KBM-7 (cell line): ENCODE results near the gene SOST.

ENCODE experiments used
- DNase-seq: peaks from one replicate; pipeline ENCODE4 v3.0.0-alpha.2; 2015
- in situ Hi-C: fragments of 300-500 bp; cut with MboI; formaldehyde crosslinking; loops from 2 replicates; pipeline ENCODE4 v1.14.3; 2020; ENCODE audit warnings: low sequenced_read_pairs, low pct_unique_long_range_greater_than_20kb, mixed read lengths

SOST gene

DNA sequence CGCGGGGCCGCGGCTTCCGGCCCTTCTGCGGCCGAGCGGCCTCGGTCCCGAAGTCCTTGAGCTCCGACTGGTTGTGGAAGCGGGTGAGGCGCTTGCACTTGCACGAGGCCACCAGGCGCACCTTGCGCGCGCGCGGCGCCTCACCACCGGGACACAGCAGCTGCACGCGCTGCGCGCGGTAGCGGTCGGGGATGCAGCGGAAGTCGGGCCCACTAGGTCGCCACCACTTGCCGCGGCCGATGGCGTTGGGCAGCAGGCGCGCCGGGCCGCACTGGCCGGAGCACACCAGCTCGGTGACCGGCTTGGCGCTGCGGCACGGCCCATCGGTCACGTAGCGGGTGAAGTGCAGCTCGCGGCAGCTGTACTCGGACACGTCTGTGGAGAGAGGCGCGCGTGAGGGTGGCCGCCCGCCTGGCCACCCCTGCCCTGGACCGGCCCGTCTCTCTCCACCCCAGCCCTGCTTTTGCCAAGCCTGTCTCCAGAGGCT is 3.2 kb downstream of the SOST start:
- no peak for DNase-seq
- in situ Hi-C loops, result loop anchor here (10.0 kb wide), 1 partner anchor 61 kb away; no protein-coding TSS in a partner anchor

- in situ Hi-C loops, result loop anchor here (10.0 kb wide), 1 partner anchor 60 kb away; no protein-coding TSS in a partner anchor
- no peak for DNase-seq
These were observed 3.6 kb downstream of the SOST start for GRCh38 chr17:43754947-43755346.

- DNase-seq, result no peak
- in situ Hi-C loops, result loop anchor here (10.0 kb wide), 1 partner anchor 59 kb away; no protein-coding TSS in a partner anchor
These were observed 5.0 kb downstream of the SOST start for GRCh38 chr17:43753493-43754129.

DNA sequence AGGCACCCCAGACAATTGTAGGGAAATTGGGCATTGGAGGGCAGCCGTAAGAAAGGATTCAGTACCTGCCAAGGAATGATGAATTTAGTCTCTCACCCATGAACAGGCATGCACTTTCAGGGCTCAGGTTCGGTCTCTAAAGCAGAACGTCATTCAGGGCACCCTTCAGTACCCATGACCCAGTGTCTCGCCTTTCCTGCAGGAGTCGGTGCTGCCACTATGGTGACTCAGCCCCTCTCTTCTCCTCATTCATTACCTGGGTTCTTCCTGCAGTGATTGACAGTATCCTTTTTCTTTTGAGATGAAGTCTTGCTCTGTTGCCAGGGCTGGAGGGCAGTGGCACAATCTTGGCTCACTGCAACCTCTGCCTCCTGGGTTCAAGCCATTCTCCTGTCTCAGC is 8.4 kb downstream of the SOST start:
- no peak for DNase-seq
- in situ Hi-C loops, result loop anchor here (10.0 kb wide), 1 partner anchor 55 kb away; no protein-coding TSS in a partner anchor

GRCh38 chr17:43745541-43745940 is 13.1 kb downstream of the SOST start:
- in situ Hi-C loops, result no loop called here
- no peak for DNase-seq

DNA sequence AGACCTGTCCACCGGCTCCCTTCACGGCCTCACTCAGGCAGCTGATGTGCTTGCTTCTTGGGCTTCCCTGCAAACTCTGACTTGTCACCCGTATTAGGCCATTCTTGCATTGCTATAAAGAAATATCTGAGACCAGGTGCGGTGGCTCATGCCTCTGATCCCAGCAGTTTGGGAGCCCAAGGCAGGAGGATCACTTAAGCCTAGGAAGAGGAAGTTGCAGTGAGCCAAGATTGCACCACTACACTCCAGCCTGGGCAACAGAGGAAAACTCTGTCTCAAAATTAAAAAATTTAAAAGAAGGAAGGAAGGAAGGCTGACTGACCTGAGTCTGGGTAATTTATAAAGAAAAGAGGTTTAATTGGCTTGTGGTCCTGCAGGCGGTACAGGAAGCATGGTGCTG is 17.0 kb downstream of the SOST start:
- in situ Hi-C loops, result no loop called here
- DNase-seq, result peak; percentile 38

DNA sequence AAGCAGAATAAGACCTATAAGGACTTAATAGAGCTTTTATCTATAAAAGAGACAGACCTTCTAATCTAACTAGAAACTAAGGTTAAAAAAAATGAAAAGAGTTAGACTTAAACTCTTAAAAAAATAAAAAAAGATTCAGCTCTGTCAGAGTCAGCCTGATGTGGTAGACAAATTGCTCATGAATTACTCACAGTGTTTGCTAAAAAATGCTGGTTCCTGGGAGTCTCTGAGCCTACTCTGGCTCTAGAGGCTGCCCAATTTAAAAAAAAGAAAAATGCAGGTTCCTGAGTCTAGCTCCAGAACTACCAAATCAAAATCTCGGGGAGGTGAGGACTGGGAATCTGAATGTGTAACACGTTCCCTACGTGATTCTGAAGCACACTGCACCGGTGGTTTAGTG is 18.1 kb downstream of the SOST start:
- in situ Hi-C loops, result no loop called here
- DNase-seq, result no peak

DNA sequence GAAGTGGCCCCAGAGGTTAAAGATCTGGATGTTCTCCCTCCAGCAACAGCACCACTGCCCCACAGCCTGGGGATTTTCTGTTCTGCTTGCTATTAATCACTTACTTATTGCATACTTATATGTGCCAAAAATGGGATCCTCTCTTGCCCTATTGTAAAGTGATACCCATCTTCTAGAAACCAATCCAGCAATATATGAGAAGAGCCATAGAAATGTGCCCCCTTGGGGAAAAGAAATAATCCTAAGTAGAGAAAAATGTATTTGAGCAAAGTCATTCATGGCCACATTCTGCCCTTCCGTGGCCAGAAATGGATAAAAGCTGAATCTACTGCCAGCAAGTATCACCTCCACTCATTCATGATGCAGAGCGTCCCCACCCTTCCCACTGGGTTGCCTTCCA is 20.9 kb downstream of the SOST start:
- in situ Hi-C loops, result no loop called here
- no peak for DNase-seq

GRCh38 chr17:43736389-43736788 is 22.2 kb downstream of the SOST start:
- DNase-seq, result no peak
- in situ Hi-C loops, result no loop called here

GRCh38 chr17:43734376-43734775 is 24.2 kb downstream of the SOST start:
- in situ Hi-C loops, result no loop called here
- no peak for DNase-seq

- no peak for DNase-seq
- in situ Hi-C loops, result no loop called here
These were observed 24.6 kb downstream of the SOST start for GRCh38 chr17:43733956-43734355.

- DNase-seq, result no peak
- in situ Hi-C loops, result no loop called here
These were observed 25.6 kb downstream of the SOST start for GRCh38 chr17:43732958-43733357.

GRCh38 chr17:43728081-43728480 is 30.5 kb downstream of the SOST start:
- DNase-seq, result no peak
- in situ Hi-C loops, result no loop called here

DNA sequence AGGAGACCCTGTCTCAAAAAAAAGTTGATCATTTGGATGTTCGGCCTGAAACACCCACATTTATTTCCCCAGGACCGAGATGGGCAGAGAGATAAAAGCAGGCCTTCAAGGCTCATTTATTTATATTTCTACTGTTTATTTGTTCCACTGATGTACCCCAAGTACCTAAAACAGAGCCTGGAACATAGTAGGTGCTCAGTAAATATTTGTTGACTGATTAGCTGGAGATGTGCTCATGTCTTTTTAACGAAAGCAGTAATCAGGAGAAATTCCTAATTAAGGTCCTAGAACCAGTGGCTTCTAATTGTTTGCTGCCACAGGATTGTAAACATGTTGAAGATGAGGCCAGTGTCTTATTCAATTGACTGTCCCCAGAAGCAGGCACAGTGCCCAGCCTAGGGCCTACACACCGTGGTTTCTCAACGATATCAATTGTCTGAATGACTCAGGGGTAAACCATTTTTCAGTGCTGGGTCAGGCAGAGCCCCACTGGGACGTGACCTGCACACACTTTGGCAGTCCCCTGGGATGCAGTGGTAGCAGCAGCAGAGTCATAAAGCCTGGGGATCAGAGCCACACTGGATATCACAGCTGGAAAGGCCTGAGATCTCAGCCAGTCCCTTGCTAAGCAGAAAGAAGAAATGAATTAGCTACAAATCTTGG is 34.8 kb downstream of the SOST start:
- DNase-seq, result no peak
- in situ Hi-C loops, result no loop called here

DNA sequence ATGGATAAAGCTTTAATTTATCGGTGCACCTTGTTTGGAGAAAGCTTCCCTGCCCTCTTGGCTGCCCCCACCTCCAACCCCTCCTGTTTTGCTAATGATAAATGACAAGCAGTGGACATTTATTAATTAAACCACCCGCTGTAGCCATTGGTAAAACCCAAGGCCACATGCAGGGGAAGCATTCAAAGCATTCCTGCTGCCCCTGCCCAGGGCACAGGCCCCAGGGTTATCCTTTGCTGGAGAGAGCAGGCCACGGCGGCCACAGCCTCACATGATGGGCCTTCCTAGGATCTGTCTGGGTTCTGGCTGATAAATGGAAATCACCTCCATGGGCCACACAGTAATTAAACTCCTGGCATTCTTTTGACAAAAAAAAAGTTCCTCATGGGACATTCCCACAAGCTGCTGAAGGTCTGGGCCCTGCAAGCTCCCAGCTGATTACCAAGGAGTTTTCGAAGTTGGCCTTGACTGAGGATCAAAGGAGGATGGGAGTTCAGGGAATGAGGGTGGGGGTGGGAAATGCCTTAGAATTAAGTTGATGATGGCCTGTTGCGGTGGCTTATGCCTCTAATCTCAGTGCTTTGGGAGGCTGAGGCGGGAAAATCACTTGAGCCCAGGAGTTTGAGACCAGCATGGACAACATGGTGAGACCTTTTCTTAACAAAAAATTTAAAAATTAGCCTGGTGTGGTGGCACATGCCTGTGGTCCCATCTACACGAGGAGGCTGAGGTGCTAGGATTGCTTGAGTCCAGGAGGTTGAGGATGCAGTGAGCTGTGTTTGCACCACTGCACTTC is 35.5 kb downstream of the SOST start:
- in situ Hi-C loops, result no loop called here

GRCh38 chr17:43722269-43722619 is 36.3 kb downstream of the SOST start:
- in situ Hi-C loops, result no loop called here
- no peak for DNase-seq

More for the DNA sequence above, 35.5 kb downstream of the SOST start:
- DNase-seq, result no peak

DNA sequence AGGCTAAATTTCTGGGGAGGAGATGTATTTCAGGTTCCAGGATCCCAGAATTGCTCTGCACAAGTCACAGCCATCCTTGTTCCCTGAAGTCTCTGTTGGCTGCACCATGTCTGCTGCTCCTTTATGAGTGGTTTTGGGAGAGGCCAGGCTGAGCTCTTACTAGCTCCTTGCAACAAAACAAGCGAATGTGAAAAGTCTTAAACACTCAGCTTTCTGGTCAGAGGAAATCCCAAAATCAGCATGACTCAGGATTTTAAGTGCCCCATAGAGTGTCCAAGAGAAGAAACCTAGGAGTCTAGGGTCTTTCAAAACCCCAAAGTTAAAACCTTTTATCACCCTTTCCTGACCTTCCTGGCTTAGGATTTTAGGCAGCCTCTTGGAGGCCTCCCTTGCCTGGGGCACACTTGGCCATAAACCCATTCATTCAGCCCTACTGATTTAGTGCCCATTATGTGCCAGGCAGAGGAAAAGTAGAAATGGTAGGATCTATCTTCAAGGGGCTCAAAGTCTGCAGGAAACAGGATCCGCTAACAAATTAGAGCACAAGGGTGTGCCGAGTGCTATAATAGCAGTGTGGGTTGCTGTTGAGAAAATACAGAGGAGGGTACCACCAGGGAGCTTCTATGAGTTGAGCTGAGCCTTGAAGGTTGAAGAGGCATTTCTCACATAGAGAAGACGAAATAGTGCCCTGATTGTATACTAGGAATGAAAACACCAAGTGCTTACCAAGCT is 36.9 kb downstream of the SOST start:
- in situ Hi-C loops, result no loop called here
- DNase-seq, result no peak

- in situ Hi-C loops, result no loop called here
- no peak for DNase-seq
These were observed 38.1 kb downstream of the SOST start for GRCh38 chr17:43720311-43721060.

DNA sequence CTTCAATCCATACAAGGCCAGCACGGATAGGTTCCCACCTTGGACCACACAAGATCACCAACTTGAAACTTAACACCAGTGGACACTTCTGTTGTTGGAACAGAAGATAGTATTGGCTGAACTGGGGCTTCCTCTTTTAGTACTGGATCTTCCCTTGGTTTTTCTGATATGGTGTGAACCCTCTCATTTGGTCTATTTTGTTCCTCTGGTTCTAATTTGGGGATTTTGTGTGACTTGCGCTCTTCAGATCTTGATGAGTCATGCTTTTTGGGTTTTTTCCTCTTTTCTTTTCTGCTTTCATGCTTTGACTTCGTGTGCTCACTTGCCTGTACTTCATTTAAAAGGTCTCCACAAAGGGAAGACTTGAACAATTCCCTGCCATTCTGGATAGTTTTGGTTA is 39.0 kb downstream of the SOST start:
- in situ Hi-C loops, result no loop called here
- peak; percentile 43 for DNase-seq
